HEK293T (cell line): ENCODE measurements around the gene C11orf68.

ENCODE experiments used
- NFRKB ChIP-seq: fragments of 450-650 bp; IDR thresholded peaks from 2 replicates; pipeline ENCODE4 v1.6.1; 2016; ENCODE audit warnings: mild to moderate bottlenecking, moderate library complexity
- SP1 ChIP-seq: fragments of 450-650 bp; IDR thresholded peaks from 2 replicates; pipeline ENCODE4 v1.6.1; 2017

- TF ChIP-seq NFRKB (no peak), SP1 (no peak)
These were observed 48.6 kb upstream of the C11orf68 start for GRCh38 chr11:65967329-65967934.
